HG03060 (cell line): ENCODE measurements around the gene SMAD6.

Experiments used
- ATAC-seq: cut with Tn5 transposase; IDR thresholded peaks from one replicate; pipeline ENCODE4 v1.9.1; 2021; ENCODE audit warnings: low read depth, moderate number of reproducible peaks; ENCODE audit not compliant: unreplicated experiment

Gene SMAD6

GRCh38 chr15:66737243-66738010 is 35.4 kb downstream of the SMAD6 start:
- no peak for ATAC-seq

GRCh38 chr15:66738116-66738515 is 36.1 kb downstream of the SMAD6 start:
- no peak for ATAC-seq

- no peak for ATAC-seq
Measured at GRCh38 chr15:66738595-66738994, 36.6 kb downstream of the SMAD6 start.

- ATAC-seq, result no peak
Measured at GRCh38 chr15:66739287-66739686, 37.3 kb downstream of the SMAD6 start.

GRCh38 chr15:66740802-66741201 is 38.8 kb downstream of the SMAD6 start:
- ATAC-seq, result no peak

- ATAC-seq, result no peak
Measured at GRCh38 chr15:66741646-66742045, 39.6 kb downstream of the SMAD6 start.

GRCh38 chr15:66742286-66742685 is 40.2 kb downstream of the SMAD6 start:
- ATAC-seq, result no peak

- no peak for ATAC-seq
Measured at GRCh38 chr15:66743204-66743603, 41.2 kb downstream of the SMAD6 start.

- no peak for ATAC-seq
Measured at GRCh38 chr15:66743703-66744536, 41.9 kb downstream of the SMAD6 start.

- no peak for ATAC-seq
Measured at GRCh38 chr15:66744610-66745279, 42.7 kb downstream of the SMAD6 start.

GRCh38 chr15:66745530-66746230 is 43.6 kb downstream of the SMAD6 start:
- no peak for ATAC-seq

GRCh38 chr15:66746231-66746605 is 44.2 kb downstream of the SMAD6 start:
- no peak for ATAC-seq

- no peak for ATAC-seq
Measured at GRCh38 chr15:66747223-66747622, 45.2 kb downstream of the SMAD6 start.

GRCh38 chr15:66747886-66748707 is 46.1 kb downstream of the SMAD6 start:
- ATAC-seq, result no peak

GRCh38 chr15:66748708-66749035 is 46.6 kb downstream of the SMAD6 start:
- ATAC-seq, result no peak

- ATAC-seq, result no peak
Measured at GRCh38 chr15:66749841-66750575, 48.0 kb downstream of the SMAD6 start.

GRCh38 chr15:66750609-66751008 is 48.6 kb downstream of the SMAD6 start:
- no peak for ATAC-seq

- no peak for ATAC-seq
Measured at GRCh38 chr15:66751579-66751978, 49.5 kb downstream of the SMAD6 start.

GRCh38 chr15:66752078-66752477 is 50.0 kb downstream of the SMAD6 start:
- no peak for ATAC-seq
